ENCODE measurements around the gene MGMT.

Gene MGMT

DNA sequence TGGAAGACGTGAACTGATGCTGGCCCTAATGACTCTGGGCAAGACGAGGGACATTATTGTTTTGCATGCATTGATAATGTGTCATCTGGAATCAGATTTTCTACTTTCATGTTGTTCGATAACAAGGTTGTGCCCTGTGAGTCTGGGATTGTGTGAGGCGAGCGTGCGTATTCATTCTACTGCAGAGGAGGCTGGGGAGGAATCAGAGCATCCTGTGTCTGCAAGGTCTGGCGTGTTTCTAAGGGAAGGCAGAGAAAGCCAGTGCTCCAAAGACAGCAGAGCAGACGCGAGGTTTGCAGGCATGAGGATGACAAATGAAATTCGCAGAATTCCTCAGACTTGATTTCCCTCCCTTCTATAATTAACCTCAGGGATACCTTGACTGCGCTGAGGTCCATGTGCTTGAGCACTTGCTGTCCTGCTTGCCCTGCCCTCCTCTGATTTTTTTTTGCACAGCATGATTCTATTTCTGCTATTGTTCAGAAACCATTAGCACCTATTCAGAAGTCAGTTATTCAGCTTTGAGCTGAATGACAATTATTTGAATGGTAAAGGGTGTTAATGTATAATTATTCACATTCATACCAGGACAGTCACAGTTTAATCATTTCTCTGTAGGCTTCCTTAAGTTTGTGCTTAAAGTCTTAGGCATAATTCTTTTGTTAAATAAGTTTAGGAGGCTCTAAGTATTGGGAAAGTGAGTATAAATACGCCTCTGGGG, 263.4 kb downstream of the MGMT start:
- DNase-seq (ENCODE audit: low read depth in 2 of 2): no peak

DNA sequence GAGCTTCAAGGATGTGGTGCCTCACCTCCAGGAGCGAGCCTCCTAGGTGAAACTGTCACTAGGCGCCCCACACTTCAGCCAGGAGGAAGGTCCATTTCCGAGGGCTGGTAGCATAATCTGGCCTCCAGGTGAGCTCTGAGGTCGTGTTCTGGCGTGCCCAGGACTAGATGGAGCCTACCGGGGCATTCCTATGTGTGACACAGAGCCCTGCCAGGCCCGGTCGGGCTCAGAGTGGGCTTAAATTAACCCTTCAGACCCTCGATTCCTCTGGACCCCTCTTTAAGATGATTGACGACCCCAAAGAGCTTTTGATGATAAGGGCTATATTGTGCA, 263.9 kb downstream of the MGMT start:
- DNase-seq (ENCODE audit: low read depth in 2 of 2): no peak

DNA sequence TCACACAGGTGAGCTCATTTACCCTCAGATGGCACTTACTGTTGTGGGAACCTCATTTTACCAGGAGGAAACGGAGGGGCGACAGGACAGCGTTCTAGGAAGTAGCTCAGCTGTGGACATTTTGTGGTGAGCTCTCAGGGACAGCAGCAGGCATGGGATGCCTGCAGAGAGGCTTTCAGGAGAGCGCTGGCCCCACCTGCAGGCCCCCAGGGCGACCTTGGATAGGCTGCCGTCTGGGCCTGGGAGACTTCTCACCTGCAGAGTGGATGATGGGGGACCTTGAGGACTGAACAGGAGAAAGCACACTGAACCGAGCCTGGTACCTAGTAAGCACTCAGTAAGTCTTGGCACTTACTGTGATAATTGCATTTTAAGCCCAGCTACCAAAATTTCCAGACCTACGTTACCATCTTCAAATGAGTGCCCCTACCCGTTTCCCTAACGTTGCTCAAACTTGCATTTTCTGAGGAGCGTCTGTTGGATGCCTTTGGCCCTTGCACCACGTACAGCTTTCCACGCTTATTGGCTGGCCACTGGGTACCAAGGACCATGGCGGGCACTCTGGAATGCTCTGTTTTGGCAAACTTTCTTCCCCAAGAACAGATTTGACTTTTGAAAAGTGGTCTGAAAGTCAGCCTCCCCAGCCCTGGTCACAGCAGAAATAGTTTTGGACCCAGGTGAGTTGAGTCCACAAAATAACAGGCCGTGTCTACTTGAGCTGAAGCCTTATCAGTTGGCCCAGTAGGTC, 273.7 kb downstream of the MGMT start:
- no peak for DNase-seq (ENCODE audit: low read depth in 2 of 2)

DNA sequence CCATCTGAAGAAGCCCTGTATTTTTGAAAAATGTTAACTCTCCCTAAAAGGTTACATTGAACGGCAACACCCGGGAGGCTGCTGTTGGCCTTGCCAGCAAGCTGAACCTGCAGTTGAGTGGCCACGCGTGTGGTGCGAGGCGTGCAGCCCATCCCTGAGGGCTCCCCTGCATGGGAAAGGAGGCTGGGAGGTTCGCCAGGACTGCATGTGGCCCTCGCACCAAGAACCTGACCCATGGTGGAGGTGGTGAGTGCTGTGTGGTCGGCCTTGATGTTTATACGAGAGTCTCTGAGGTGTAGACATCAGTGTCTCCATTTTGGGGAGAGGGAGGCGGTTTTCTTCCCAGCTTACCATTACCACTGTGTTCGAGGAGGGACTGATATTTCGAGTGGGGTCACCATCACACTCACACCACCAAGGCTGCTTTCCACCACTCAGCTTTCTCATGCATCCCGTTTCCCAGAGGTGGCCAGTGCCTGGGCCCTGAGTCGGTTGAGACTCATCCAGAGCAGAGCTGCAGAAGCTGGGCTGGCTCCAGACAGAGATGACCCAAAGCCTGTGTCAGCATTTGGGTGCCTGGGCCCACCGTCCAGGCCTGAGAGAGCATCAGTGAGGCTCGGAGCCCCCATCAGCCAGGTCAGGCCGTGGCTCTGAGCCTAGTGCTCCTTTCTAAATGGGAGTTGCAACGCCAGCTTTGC, 274.4 kb downstream of the MGMT start:
- no peak for DNase-seq (ENCODE audit: low read depth in 2 of 2)

DNA sequence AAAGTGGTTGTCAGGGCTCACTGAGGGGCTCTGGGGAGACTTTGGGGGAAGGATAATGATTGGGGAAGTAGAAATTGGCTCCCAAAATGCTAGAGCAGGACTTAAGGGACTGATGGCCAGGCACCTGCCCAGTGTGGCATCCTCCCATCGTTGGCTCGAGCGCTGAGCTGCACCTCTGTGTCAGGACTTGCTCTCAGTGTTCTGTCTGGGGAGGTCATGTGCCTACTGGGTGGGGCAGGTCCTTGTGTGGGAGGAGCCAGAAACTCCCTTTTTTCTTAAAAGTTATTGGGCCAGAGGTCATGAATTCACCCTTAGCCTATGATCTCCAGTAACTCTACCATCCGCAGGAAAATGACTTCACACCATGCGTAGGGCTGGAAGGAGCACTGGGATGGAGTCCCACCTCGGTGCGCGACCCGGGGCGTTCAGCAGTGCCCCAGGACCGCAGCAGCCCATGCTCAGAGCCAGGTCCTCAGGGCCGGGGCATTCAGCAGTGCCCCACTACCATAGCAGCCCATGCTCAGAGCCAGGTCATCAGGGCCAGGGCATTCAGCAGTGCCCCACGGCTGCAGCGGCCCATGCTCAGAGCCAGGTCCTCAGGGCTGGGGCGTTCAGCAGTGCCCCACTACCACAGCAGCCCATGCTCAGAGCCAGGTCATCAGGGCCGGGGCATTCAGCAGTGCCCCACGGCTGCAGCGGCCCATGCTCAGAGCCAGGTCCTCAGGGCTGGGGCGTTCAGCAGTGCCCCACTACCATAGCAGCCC, 275.1 kb downstream of the MGMT start:
- no peak for DNase-seq (ENCODE audit: low read depth in 2 of 2)

DNA sequence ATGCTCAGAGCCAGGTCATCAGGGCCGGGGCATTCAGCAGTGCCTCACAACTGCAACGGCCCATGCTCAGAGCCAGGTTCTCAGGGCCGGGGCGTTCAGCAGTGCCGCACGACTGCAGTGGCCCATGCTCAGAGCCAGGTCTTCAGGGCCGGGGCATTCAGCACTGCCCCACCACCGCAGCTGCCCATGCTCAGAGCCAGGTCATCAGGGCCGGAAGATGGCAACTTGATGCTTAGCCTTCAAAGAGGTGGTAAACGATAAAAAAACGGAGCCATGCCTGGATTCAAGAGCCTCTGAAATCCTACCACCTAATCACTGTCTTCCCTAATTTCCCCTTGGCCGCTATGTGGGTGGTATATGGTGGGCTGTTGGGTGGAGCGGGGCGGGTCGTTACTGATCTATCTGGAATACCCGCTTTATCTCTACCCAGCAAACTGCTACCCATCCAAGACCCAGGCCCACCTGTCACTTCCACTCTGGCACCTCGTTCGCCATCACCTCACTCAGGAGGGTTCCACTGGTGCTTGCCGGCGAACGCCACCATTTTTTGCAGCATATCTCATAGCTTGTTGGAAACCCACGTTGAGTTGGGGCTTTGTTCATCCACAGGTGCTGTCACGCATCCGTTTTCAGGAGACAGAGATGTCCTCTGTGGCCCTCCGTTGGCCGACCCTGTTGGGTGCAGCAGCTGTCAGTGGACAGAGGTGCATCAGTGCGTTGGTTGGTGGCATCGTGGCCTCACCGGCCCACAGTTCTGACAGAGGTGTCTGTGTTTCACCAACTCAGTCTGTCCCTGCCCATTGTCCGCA, 275.9 kb downstream of the MGMT start:
- no peak for DNase-seq (ENCODE audit: low read depth in 2 of 2)

DNA sequence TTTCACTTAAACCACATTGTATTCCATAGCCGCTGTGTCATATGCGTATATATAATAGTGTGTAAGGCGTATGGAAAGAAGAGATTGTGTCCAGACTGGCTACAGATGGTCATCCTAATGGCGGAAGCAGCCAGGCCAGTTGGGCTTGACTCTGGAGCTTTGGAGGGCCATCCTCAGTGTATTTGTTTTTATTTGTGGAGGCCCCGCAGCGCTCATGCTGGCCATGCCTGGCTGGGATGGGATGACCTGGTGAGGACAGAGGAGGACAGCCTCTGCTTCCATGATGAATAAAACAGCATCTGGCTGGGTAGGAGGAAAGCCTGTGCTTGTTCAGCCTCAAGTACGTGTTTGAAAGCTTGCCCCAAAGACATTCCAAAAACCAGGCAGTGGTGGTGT, 276.7 kb downstream of the MGMT start:
- no peak for DNase-seq (ENCODE audit: low read depth in 2 of 2)

DNA sequence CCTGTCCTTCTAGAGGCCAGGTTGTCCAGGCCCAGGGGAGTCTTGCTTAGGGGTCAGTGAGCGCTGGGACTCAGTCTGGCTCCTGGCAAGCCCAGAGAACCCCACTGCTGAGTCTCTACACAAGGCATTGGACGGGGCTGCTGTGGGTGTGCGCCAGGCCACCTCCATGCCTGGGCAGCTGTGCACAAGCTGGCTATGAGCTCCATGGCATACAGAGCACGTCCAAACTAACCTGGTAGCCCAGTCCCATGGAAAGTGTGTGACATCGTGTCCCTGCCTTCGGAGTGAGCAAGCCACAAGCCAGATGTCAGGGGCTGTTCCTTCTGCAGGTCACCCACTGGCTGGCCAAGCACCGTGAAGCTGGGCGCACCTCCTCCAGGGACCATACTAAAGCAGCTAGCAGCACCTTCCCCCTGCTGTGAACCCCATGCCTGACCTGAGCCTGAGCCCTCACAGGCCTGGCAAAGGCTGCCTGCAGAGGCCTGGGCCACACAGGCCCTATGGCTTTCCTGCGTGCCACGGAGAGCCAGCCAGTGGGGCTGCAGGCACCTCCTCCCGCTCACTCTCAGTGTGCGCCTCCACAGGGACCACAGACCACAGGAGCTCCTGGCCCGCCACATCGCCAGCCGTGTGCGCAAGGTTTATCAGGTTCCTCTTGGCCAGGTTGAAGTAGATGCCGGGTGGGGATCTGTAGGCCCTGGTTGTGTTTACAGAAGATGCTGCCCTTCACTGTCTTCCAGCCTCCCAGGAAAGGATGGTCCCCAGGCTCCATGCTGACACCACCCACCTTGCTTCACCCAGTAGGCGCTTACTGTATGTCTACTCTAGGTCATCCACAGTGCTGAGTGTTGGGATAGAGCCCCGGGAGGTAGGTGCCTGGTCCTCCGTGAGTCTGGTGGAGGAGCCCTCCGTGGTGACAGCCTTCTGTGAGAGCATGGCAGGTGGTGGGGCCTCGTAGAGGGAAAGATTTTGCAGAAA, 277.4 kb downstream of the MGMT start:
- DNase-seq (ENCODE audit: low read depth in 2 of 2): no peak

DNA sequence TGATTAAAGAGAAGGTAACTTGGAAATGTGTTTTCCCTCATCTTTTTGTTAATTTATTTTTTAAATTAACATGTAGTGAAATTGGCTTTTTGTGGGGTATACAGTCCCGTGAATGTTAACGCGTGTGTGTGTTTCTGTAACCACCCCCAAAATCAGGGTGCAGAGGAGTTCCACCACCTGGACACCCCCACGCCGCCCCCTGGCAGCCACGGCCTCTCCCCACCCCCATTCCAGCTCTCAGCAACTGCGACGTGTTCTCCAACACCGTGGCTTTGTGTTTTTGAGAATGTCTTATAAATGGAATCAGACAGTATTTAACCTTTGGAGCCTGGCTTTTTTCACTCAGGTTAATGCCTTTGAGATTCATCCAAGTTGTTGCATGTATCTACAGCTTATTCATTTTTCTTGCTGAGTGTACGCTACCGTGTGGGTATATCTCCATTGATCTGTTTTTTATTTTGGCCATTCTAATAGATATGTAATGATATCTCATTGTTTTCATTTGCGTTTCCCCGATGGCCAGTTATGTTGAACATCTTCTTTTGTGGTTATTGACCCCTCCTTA, 278.2 kb downstream of the MGMT start:
- DNase-seq (ENCODE audit: low read depth in 2 of 2): no peak

DNA sequence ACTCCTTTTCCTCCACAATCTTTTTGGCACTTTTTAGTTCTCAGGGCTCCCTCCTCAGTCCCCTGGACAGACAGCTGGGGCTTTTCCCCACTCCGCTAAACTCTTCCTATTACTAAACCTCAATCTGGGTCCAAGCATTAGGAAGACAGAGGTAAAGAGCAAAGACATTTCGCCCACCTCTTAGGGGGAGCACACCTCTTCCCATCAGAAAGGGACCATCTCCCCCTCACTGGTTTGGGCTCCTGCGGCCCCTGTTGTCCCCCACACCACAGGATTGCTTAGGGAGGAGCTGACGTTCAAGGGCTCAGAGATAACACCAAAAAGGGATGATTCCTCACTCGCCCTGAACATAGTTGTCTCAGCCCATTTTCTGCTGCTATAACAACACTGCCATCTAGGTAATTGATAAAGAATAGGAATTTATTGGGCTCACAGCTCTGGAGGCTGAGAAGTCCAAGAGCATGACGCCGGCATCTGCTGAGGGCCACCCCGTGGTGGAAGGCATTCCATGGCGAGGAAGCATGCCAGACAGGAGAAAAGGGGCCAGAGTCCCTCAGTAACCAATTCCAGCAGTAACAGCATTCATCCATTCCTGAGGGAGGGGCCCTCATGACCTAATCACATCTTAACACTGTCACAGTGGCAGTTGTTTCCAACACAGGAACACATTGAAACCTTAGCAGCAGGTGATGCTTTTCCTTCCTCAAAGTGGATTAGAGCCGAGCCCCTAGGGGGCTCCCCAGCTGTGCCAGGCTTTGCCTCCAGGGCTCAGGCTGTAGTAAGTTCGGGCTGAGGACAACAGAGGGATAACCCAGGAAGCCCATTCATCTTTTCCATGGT, 287.4 kb downstream of the MGMT start:
- no peak for DNase-seq (ENCODE audit: low read depth in 2 of 2)

DNA sequence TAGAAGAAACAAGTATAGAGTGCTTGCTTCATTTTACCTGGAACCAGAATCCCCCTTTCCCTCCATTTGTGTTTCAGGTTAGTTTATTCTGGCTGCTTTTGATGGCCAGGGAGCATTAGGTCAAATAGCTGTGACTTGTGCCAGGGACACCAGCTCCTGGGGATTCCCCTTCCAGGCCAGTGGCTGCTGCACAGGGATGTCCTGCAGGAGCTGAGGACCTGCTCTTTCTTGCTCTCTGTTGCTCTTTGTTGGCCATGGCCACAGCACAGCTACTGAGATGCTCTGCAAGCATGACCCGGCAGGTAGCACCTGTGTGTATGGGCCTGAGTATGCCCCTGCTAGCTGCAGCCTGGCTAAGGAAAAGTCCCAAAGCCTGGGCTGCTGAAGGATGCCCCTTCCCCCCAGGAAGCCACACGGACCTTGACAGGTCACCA, 288.1 kb downstream of the MGMT start:
- DNase-seq (ENCODE audit: low read depth in 2 of 2): no peak

DNA sequence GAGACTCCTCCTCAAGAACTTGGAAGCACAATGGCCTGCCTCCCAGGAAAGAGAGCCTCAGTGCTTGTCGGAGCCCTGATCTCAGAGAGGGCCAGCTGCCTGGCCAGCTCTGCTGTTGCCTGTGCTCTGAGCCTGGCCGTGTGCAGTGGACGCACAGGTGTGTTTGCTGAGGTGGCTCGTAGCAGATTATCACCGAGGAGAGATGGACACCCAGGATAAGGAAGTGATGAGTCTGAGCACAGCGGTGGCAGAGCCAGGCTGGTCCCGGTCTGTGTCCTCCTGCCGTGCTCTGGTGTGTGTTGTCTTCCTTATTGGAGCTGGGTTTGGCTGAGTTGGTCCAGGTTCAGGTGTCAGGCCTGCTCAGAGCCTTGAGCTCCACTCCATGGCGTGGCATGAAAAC, 288.6 kb downstream of the MGMT start:
- DNase-seq (ENCODE audit: low read depth in 2 of 2): no peak

DNA sequence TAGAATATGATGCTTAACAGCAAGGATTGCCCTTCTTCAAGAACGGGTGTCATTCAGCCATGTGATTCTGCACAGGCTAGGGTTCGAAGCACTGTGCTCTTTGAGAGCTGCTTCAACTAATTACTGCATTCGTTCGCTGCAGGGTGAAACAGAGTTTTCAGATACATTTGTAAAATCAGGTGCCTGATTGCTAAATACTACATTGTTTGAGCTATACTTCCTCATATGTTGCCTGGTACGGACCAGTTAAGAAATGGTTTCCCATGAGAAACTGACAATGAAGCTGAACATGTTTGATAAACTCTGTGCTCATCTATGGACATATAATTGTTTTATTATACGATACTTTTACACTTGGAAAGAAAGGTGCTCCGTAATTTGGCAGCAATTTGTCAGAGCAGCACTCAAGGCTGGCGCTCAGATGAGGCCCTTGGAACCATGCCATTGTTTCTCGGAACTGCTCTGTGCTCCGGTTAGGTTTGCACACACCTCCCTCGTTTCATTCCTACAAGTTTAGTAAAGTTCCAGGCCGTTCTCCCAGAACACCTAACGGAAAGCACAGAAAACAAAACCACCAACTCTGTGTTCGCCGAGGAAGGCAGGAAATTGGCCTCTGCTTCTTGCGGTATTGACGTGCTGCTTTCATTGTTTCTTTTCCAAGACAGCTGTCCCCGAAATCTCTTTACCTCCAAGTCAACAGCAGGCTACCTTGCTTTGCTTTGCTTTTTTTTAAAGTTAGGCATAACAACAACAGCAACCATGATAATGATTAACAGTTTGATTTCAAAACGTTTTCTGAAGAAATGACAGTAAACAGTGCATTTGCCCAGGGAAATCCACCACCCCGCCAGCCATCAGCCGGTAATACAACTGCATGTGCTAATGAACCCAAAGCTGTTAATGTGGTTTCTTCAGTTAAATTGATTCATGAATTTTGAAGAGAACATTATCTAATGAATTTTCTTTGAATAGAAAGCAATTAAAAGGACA, 290.2 kb downstream of the MGMT start:
- DNase-seq (ENCODE audit: low read depth in 2 of 2): no peak

DNA sequence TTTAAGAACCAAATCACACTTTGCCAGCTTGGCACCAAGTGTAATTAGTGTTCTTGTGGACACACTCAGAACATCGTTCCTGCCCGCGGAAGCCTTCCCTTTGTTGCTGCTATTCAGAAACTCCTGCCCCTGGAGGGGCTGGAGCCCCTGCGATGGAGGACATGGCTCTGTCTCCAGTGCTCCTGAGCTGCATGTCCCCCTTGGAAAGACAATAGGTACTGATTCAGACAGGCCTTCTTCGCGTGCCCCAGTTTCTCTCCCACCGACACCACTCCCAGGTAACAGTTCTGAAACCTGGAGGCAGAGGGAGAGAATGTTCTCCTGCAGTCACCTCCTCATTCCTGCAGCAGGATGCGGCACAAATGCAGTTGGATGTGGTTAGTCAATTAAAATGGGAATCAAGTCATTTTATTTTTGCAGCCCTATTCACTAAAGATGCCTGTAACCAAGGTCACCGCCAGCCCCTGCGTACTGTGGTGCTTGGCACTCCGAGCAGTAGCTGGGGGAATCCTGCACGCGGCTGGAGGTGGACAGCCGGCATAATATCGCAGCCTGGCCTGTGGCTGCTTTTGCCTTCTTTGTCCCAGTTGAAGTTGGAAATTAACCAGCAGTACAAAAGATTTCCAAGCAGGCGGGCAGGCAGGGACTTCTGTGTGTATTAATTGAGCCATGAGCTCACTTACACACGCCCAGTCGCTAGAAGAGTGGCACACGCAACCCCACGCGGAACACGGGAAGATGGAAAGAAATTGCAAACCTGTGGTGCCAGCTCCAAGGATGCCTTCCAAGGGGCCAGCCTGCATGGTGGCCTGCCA, 291.4 kb downstream of the MGMT start:
- no peak for DNase-seq (ENCODE audit: low read depth in 2 of 2)

DNA sequence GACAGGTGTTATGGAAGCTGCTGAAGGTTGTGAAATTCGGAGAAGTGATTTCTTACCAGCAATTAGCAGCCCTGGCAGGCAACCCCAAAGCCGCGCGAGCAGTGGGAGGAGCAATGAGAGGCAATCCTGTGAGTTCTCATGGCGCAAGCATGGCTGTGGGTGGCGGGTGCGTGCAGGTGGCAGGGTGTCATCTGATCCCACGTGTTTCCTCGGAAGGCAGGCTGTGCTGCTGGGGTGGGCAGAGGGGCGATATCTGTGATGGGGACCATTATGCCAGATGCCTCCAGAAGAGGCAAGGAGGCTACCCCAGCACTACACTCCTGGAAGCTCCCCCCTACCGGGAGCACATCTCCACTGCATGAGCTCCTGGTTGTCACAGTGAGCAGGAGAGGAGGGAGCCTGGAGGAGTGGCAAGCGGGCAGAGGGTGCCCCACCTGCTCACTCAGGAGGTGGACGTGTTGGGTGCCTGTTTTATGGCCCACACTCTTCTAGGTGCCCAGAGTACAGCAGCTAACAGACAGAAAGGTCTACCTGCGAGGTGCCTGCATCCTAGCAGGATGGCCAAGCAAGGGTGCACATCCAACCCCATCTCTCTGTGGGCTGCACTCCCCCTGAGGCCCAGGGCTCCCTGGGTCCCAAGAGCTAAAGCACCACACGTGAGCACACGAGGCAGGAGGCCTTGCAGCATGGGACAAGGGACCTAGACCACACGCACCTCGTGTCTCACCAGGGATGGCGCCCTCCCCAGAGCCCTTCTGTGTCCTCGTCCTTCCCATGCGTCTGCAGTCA, 292.4 kb downstream of the MGMT start:
- no peak for DNase-seq (ENCODE audit: low read depth in 2 of 2)

DNA sequence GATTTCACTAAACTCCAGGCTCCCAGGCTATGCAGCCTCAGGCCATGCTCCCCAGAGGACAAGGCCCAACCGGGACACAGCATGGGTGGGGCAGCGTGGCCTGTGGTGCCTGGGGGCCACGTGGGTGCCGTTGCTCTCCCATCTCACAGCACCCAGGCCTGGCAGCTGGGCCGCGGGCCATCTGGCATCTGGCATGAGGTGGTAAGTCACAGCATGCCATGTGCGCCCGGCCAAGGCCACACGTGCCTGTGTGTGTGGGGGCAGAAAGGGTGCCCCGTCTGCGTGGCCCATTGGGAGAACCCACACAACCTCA, 292.9 kb downstream of the MGMT start:
- DNase-seq (ENCODE audit: low read depth in 2 of 2): no peak
